Ecto neural progenitor cell (in vitro differentiated cells): ENCODE data around the gene ZNF732.
"Not testable (repeated sequence)": the region's sequence is repeated elsewhere in the genome, so short reads cannot be mapped to it uniquely, and the experiment has no call there.

ENCODE experiments used
- DNase-seq: peaks from one replicate; pipeline ENCODE4 v3.0.0-alpha.2; 2018; ENCODE audit warnings: low spot score

Gene ZNF732

GRCh38 chr4:304969-305680, at the start of gene ZNF732:
ZNF732 (minus strand) TSS chr4:305474; CDS start chr4:305310, 164 bp downstream.
- DNase-seq = no peak

DNA sequence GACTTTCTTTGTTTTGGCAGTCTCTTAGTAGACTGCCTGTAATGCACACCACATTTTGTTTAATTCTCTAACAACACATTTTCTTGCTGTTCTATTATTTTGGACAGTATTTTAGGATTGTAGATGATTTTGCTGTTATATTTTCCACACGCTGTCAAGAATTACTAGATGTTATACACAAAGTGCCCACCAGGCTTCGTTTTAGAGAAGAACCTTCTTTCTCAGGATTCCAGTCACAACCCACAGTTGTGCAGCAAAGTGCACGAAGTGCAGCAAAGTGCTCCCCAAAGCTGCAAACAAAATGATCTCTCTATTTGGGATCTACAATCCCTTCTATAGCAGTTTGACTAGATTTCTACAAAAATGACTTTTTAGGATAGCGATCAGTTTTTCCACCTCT, 34.7 kb upstream of the ZNF732 start:
- no peak for DNase-seq

DNA sequence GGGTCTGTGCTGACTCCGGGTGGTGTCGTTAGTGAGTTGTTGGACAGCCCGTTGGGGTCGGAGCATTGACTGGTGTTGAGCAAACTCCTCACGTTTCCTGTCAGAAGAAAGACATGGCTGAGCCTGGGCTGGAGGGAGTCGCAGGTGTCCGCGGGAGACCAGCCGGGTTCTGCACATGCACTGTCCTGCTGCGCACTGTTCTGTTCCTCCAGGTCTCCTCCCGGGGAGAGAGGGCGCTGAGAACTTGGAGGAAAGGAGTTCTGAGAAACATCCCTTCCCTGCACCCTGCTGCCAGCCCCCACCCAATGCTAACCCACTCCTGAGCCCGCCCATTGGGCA, 33.5 kb upstream of the ZNF732 start:
- DNase-seq = peak; percentile 48

DNA sequence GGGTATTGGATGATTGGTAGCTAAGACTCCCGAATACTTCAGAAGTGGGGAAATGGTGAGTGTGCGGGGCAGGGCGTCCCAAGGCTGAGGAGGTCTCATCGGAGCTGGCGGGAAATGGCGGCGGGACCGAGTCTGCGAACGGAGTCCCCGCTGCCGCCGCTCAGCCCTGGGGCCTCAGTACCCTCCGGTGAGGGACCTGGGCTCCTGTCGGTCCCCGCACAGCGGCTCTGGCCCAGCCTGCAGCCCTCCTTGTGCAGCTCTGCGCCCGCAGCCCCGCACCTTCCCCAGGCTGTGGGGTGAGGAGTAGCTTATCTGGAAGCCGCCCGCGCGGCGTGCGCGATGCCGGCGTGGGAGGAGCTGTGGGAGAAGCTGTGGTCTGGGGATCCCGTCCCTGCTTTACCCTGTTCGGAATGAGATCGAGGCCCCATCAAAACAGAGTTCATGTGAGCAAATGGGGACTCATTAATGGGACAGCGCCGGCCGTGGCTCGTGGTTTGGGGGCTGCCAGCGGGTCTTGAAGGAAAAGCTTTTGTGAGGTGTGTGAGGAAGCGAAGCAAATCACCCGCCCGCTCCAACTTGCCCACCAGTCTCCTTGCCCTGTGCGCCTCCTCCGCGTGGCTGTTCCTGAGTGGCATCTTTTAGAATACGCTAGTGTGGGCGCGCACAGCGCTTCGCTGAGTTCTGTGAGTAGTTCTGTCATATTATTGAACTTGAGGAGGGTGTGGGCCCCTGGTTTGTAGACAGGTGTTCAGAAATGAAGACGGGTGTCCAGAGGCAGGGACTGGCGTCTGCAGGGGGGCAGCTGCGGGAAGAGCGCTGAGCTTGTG, 32.9 kb upstream of the ZNF732 start:
- DNase-seq = no peak

DNA sequence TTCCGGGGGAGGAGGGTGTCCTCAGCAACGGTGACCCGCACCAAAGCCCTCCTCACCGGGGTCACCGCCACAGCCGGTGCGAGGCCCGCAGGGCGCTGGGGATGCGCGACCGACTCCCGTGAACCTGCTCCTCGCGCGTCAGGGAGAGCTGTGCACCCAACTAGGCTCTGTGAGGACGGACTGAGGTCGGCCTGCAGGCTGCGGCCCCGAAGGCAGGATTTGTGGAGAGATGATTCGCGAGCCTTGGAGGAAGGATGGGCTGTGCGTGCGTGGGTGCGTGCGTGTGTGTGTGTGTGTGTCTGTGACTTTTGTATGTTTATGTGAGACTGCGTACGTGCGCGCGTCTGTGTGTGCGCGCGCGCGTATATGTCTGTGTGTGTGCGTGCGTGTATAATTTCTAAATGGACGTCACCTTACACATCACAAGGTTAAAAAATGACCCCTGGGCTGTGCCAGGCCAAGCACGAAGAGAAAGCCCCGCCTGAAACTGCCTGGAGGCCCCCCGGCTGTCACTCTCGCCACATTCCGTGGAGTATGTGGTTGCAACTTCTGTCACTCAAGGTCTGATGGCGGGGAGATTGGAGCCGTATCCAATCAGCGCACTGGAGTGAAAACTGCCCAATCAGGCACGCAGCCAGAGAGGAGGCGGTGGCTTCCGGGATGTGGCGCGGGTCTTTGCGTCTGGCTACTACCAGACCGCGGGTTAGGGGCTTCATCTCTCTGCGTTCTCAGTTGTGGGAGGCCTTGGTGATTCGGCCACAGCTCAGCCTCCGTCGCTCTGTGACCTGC, 32.1 kb upstream of the ZNF732 start, which contains the start of gene ZNF141:
Gene ZNF141, plus strand, starts transcription at position 672 of the 789 bp plus-strand sequence. CDS start 170 bp downstream, outside the sequence.
- peak; percentile 95 for DNase-seq

DNA sequence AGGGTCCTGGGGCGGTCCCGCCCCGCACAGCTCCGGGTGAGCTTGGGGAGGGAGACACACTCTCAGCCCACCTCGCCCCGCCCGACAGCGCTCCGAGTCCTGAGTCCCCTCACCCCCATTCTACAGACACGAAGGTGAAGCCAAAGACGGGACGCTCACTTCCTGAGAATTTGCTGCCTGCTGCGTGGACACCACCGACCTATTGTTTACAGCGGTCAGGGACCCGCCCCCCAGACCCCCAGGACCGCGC, 31.5 kb upstream of the ZNF732 start:
- no peak for DNase-seq

GRCh38 chr4:336099-336892, 31.0 kb upstream of the ZNF732 start:
- peak; percentile 59 for DNase-seq

GRCh38 chr4:335515-335914, 30.2 kb upstream of the ZNF732 start:
- DNase-seq = no peak

DNA sequence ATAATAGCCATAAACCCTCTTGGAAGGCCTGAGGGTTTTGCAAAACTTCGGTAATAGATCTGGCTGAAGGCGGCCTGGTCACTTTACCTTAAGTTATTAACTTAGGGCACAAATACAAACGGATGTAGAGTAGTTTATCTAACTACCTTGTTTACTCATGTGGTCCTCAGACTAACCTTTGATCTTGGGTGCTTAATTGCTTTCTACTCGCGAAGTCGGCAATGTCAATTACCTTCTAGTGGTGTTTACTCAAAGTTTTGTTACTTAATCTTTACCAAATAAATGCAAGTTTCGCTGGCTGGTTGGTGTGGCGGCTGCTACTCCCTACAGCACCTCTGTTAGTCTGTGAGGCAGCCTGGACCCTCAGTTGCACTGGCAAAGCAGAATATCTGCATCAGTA, 23.5 kb upstream of the ZNF732 start:
- DNase-seq = no peak

- no peak for DNase-seq
Measured at GRCh38 chr4:314296-314903, 9.1 kb upstream of the ZNF732 start.

DNA sequence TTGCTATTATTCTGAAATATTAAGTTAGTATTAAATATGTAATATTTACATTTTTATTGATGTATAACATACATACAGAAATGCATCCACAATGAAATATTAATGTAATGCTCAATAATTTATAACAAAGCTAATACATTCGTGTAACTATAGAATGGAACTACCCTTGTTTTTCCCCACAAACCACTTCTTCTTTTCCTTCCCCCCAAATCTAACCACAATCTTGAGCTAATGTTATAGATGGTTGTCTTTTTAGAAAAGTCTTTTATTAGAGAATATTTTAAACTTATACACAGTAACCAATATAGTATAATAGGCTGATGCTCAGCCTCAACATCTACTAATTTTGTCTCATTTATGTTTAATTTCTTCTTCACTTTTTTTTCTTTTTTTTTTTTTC, 4.5 kb upstream of the ZNF732 start:
- no peak for DNase-seq

DNA sequence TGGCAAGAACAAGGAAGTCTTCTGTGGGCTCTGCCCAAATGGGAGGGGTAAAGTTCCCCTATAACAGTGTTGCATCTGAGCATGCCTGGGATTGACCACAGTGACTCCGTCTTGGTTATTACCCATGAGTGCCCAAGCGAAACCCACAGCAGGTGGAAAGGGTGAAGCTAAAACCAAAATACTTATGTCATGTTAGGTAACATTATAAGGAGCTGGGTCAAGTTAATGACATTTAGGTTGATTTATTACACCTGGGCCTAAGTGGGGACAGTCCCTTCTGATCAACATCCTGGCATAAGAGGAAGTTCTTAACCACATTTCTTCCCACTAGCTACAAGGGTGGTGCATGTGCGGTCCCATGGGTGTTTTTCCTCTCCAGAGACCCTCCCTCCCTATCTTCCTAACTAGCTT, 1.3 kb upstream of the ZNF732 start:
- DNase-seq = no peak

DNA sequence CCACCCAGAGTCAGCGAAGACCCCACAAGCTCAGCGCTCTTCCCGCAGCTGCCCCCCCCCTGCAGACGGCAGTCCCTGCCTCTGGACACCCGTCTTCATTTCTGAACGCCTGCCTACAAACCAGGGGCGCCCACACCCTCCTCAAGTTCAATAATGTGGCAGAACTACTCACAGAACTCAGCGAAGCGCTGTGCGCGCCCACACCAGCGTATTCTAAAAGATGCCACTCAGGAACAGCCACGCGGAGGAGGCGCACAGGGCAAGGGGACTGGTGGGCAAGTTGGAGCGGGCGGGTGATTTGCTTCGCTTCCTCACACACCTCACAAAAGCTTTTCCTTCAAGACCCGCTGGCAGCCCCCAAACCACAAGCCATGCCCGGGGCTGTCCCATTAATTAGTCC, 758 bp downstream of the ZNF732 start:
- DNase-seq = not testable (repeated sequence)

GRCh38 chr4:302381-302780, 2.9 kb downstream of the ZNF732 start:
- no peak for DNase-seq

- DNase-seq = no peak
Measured at GRCh38 chr4:294732-295131, 10.5 kb downstream of the ZNF732 start.

- no peak for DNase-seq
Measured at GRCh38 chr4:288891-289290, 16.4 kb downstream of the ZNF732 start.

- no peak for DNase-seq
Measured at GRCh38 chr4:273309-274017, 31.8 kb downstream of the ZNF732 start.

DNA sequence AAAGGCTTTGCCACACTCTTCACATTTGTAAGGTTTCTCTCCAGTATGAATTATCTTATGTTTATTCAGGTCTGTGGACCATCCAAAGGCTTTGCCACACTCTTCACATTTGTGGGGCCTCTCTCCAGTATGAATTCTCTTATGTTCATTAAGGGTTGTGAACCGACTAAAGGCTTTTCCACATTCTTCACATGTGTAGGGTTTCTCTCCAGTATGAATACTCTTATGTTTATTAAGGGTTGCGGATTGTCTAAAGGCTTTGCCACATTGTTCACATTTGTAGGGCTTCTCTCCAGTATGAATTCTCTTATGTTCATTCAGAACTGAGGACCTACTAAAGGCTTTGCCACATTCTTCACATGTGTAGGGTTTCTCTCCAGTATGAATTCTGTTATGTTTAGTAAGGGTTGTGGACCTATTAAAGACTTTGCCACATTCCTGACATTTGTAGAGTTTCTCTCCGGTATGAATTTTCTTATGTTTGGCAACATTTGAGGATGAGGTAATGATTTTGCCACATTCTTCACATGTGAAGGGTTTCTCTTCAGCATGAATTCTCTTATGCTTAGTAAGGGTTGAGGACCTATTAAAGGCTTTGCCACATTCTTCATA, 33.7 kb downstream of the ZNF732 start:
- no peak for DNase-seq

DNA sequence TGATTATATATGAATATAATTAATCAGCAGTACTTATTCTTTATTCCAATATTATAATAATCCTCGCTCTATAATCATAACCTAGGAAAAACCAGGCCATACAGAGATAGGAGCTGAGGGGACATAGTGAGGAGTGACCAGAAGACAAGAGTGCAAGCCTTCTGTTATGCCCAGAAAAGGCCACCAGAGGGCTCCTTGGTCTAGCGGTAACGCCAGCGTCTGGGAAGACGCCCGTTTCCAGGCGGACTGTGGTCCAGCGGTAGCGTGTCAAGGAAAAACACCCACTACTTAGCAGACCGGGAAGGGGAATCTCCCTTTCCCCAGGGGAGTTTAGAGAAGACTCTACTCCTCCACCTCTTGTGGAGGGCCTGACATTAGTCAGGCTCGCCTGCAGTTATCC, 46.0 kb downstream of the ZNF732 start:
- DNase-seq = not testable (repeated sequence)

- no peak for DNase-seq
Measured at GRCh38 chr4:256492-256891, 48.8 kb downstream of the ZNF732 start.
